Vagina (tissue), 2 donors: Measurements from ENCODE around the gene CCDC184. TPM values are rescaled to one million over a fixed set of nuclear protein-coding genes. Genes with fewer than 3 reads are reported as not detected.
"Not testable (repeated sequence)": the region's sequence is repeated elsewhere in the genome, so short reads cannot be mapped to it uniquely, and the experiment has no call there.

Experiments
- DNase-seq, 2 donors: peaks; one replicate each; pipeline ENCODE4 v3.0.0-alpha.2; 2017; ENCODE audit errors: extremely low spot score in 2 of 2
- H3K27ac ChIP-seq: fragments of 200-600 bp; sonication (generic); one replicate; pipeline ENCODE4 v1.5.1; 2019
- H3K27me3 ChIP-seq: fragments of 200-600 bp; sonication (generic); one replicate; pipeline ENCODE4 v1.5.1; 2019
- H3K36me3 ChIP-seq, 2 donors: fragments of 200-600 bp; sonication (generic); one replicate each; pipeline ENCODE4 v1.5.1; 2017 to 2019
- H3K4me1 ChIP-seq: fragments of 200-600 bp; sonication (generic); one replicate; pipeline ENCODE4 v1.5.1; 2019
- H3K4me3 ChIP-seq, 2 donors: fragments of 200-600 bp; sonication (generic); 1 replicate in 1 of 2; 2 replicates in 1 of 2; pipeline ENCODE4 v1.5.1; 2016 to 2019
- H3K9me3 ChIP-seq: fragments of 200-600 bp; sonication (generic); one replicate; pipeline ENCODE4 v1.5.1; 2019
- POLR2A ChIP-seq, 2 donors: fragments of 450-650 bp; IDR thresholded peaks; one replicate each; pipeline ENCODE4 v1.6.1; 2017; ENCODE audit warnings: antibody characterized with exemption in 2 of 2, mild to moderate bottlenecking in 2 of 2, moderate library complexity in 2 of 2
- POLR2AphosphoS5 ChIP-seq, 2 donors: sonication (generic); formaldehyde crosslinking; IDR thresholded peaks; one replicate each; pipeline ENCODE4 v1.9.0; 2017; ENCODE audit warnings: antibody characterized with exemption in 2 of 2, mild to moderate bottlenecking in 2 of 2, low read depth in 1 of 2; ENCODE audit not compliant: insufficient read depth in 1 of 2
- intact Hi-C: fragments of 100-400 bp; cut with DNase I; formaldehyde crosslinking; loops from one replicate; pipeline ENCODE4 v1.15.1; 2023
- total RNA-seq: library from RNA; depleted of rRNA; stranded (reverse); fragments of >200 nt; gene quantifications from one replicate; pipeline ENCODE4 v1.2.3, GENCODE V29; 2016
- TF ChIP-seq, protein P1 (sequence below), 3 experiments: fragments of 450-650 bp in 2 of 3; fragments of 200-600 bp in 1 of 3; sonication (generic) in 1 of 3; IDR thresholded peaks; one replicate each; pipeline ENCODE4 v1.5.1; 2017 to 2019; ENCODE audit warnings: antibody characterized with exemption in 3 of 3, mild to moderate bottlenecking in 2 of 3, moderate library complexity in 2 of 3

CCDC184 gene
- total RNA-seq, 1 donor from 2014 or later, result 1.2 TPM

DNA sequence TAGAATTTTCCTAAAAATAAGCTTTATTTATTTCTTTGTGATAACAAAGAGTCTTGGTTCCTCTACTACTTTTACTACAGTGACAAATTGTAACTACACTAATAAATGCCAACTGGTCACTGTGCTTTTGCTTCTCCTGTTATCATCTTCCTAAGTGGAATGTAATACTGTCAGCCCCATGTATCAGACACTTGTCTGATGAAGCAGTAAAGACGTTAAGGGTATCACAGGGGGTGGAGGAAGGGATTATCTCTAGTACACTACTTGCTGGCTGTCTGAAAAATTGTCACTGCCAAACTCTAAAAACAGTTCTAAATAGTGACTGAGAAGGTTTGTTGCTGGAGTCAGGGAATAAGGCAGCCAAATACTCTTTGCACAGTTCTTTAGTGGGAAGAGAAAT is 37.5 kb upstream of the CCDC184 start:
- H3K27ac ChIP-seq, result no peak overlapping the region
- intact Hi-C loops, result no loop called here
- no peak overlapping the region for H3K4me3 ChIP-seq
- no peaks in the 10 kb centered on the region for H3K27me3 ChIP-seq
- peaks cover 0 to 65% of the 10 kb centered on the region in 2 donors for H3K36me3 ChIP-seq
- TF ChIP-seq, protein P1, sequence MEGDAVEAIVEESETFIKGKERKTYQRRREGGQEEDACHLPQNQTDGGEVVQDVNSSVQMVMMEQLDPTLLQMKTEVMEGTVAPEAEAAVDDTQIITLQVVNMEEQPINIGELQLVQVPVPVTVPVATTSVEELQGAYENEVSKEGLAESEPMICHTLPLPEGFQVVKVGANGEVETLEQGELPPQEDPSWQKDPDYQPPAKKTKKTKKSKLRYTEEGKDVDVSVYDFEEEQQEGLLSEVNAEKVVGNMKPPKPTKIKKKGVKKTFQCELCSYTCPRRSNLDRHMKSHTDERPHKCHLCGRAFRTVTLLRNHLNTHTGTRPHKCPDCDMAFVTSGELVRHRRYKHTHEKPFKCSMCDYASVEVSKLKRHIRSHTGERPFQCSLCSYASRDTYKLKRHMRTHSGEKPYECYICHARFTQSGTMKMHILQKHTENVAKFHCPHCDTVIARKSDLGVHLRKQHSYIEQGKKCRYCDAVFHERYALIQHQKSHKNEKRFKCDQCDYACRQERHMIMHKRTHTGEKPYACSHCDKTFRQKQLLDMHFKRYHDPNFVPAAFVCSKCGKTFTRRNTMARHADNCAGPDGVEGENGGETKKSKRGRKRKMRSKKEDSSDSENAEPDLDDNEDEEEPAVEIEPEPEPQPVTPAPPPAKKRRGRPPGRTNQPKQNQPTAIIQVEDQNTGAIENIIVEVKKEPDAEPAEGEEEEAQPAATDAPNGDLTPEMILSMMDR (IDR thresholded peaks at IDR 0.05), result no peak
- TF ChIP-seq POLR2A (IDR thresholded peaks at IDR 0.05) (no peak), POLR2AphosphoS5 (IDR thresholded peaks at IDR 0.05; ENCODE audit: insufficient read depth in 1 of 2, low read depth in 1 of 2) (no peak)
- H3K4me1 ChIP-seq, result no peaks in the 10 kb centered on the region
- no peaks in the 10 kb centered on the region for H3K9me3 ChIP-seq
- no peak for DNase-seq

- Histone ChIP-seq H3K27me3 (no peaks in the 10 kb centered on the region), H3K36me3 (peaks cover 0 to 41% of the 10 kb centered on the region in 2 donors), H3K27ac (no peak overlapping the region), H3K9me3 (no peaks in the 10 kb centered on the region), H3K4me1 (peaks cover 10% of the 10 kb centered on the region), H3K4me3 (no peak overlapping the region)
- TF ChIP-seq POLR2AphosphoS5 (IDR thresholded peaks at IDR 0.05; ENCODE audit: insufficient read depth in 1 of 2, low read depth in 1 of 2) (no peak), POLR2A (IDR thresholded peaks at IDR 0.05) (no peak)
- intact Hi-C loops, result no loop called here
- no peak for DNase-seq
Measured at GRCh38 chr12:48151103-48151771, 32.2 kb upstream of the CCDC184 start.

GRCh38 chr12:48155786-48156185 is 27.7 kb upstream of the CCDC184 start:
- intact Hi-C loops, result loop anchor here (5.0 kb wide), 1 partner anchor 48 kb away; the partner anchor contains the start of gene SENP1
- H3K27ac ChIP-seq, H3K27me3 ChIP-seq, H3K9me3 ChIP-seq, DNase-seq: not testable (repeated sequence)
- H3K4me3 ChIP-seq, result peak overlapping the region in 1 of 2 donors; percentile 95
- H3K4me1 ChIP-seq, result peaks cover 15% of the 10 kb centered on the region
- H3K36me3 ChIP-seq, result peaks cover 0 to 18% of the 10 kb centered on the region in 2 donors

DNA sequence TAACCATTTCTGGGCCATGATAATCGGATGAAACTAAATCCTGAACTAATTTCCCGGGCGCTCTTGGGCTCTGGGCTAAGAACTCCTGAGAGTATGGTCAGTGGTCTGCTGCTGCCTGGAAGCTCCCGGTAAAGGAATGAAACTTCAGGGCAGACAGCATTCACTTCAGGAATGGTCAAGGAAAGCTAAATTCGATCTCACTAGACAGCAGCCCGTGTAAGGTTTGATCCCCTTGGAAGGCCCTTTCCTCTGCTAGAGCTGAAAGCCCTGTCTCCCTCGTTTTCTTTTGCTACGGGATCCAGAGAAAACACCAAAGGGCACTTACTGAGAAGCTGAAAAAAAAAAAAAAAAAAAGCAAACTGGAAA is 26.8 kb upstream of the CCDC184 start:
- H3K4me3 ChIP-seq, result peak overlapping the region; percentile 76 to 95
- intact Hi-C loops, result loop anchor here (5.0 kb wide), 1 partner anchor 49 kb away; the partner anchor contains the start of gene SENP1
- H3K9me3 ChIP-seq, result no peaks in the 10 kb centered on the region
- H3K4me1 ChIP-seq, result peaks cover 15% of the 10 kb centered on the region
- peak overlapping the region; percentile 90 for H3K27ac ChIP-seq
- DNase-seq, result no peak
- H3K27me3 ChIP-seq, result no peaks in the 10 kb centered on the region
- TF ChIP-seq, protein P1 (IDR thresholded peaks at IDR 0.05), result no peak
- no peak for TF ChIP-seq POLR2A (IDR thresholded peaks at IDR 0.05)
- TF ChIP-seq POLR2AphosphoS5 (IDR thresholded peaks at IDR 0.05; ENCODE audit: insufficient read depth in 1 of 2, low read depth in 1 of 2), result no peak
- peaks cover 0 to 9% of the 10 kb centered on the region in 2 donors for H3K36me3 ChIP-seq

DNA sequence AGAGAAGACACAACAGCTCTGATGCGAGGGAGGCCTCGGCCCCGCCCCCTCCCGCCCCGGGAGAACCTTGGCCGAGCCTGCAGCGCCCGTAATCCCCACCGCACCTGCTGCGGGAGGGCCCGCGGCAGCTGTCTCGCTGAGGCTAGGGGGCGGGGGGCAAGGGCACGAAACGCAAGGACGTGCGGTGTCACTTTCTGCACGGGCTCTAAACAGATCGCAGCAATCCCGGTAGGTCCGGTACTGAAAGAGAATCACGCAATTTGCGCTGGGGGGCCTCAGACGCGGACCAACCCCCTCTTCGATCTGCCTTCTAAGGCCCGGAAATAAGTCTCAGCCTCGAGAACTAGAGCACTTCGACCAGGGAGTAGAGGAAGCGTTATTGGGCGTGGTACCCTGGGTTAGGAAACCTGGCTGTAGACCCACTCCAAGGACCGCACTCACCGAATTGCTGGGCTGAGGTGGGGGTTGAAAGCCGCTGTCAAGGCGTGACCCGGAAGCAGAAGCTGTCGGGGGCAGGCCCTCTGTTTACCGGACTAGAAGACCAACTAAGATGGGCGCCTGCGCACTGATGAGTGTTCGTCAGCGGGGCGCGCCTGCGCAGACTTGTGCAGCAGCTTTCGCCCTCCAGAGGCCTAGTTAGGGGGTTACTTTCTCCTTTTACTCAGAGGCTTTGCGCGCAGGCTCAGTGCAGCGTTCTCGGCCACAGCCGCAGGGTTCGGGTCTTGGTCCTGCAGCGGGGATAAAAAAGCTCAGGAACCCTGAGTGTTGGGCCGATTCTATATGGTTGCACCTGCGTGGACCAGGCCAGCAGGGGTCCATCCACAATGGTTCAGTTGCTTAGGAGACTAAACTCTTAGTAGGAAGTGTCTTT is 26.2 kb upstream of the CCDC184 start, which contains the start of gene ASB8:
Gene ASB8 (minus strand): TSS at position 498 of the 871 bp plus-strand sequence. CDS start 4,019 bp downstream, outside the sequence.
- no peaks in the 10 kb centered on the region for H3K27me3 ChIP-seq
- peak in 1 of 2 donors; percentile 97 for DNase-seq
- peaks cover 15% of the 10 kb centered on the region for H3K4me1 ChIP-seq
- H3K4me3 ChIP-seq, result peak within 1 kb of the TSS; percentile 76 to 95
- intact Hi-C loops, result loop anchor here (5.0 kb wide), 1 partner anchor 50 kb away; the partner anchor contains the start of gene SENP1
- no peaks in the 10 kb centered on the region for H3K9me3 ChIP-seq
- TF ChIP-seq, protein P1 (IDR thresholded peaks at IDR 0.05), result peak; percentile 34 to 59 (median 34)
- TF ChIP-seq POLR2A (IDR thresholded peaks at IDR 0.05), result peak in 1 of 2 donors; percentile 41
- peak; percentile 88 to 96 for TF ChIP-seq POLR2AphosphoS5 (IDR thresholded peaks at IDR 0.05; ENCODE audit: insufficient read depth in 1 of 2, low read depth in 1 of 2)
- H3K27ac ChIP-seq, result peak within 1 kb of the TSS; percentile 90
- H3K36me3 ChIP-seq, result peaks cover 0 to 3% of the 10 kb centered on the region in 2 donors
